ENCODE results near the gene AKR1A1.

Gene AKR1A1

DNA sequence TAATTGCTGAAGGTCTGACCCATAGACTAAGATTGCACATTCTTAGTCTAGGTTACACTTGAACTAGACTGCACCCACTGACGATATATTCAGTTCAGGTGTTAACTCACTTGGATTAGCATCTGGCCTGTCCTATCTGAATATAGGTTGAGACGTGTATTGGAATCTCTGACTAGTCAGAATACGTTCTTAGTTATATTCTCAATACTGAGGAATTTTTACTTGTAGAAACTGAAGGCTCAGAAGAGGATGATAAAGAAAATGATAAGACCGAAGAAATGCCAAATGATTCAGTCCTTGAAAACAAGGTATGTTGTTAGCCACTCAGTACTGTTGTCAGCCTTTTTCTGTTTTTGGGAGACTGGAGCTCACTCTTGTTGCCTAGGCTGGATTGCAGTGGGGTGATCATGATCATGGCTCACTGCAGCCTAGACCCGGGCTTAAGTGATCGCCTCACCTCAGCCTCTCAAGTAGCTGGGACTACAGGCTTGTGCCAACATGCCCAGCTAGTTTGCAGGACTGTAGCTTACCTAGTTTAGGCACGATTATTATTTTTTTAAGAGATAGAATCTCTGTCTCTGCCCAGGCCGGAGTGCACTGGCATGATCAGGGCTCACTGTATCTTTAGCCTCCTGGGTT lies 62.4 kb downstream of the AKR1A1 start:
- no peak overlapping the region for H3K27ac ChIP-seq
- H3K9me3 ChIP-seq (ENCODE audit: control insufficient read depth, low read length) = no peaks in the 10 kb centered on the region
- no peaks in the 10 kb centered on the region for H3K4me1 ChIP-seq
- H2AFZ ChIP-seq = no peak overlapping the region
- no peak overlapping the region for H3K4me3 ChIP-seq (ENCODE audit: low read depth, low read length)
- no peaks in the 10 kb centered on the region for H3K36me3 ChIP-seq (ENCODE audit: control insufficient read depth, insufficient read depth, low read length)
- TF ChIP-seq, protein P1, sequence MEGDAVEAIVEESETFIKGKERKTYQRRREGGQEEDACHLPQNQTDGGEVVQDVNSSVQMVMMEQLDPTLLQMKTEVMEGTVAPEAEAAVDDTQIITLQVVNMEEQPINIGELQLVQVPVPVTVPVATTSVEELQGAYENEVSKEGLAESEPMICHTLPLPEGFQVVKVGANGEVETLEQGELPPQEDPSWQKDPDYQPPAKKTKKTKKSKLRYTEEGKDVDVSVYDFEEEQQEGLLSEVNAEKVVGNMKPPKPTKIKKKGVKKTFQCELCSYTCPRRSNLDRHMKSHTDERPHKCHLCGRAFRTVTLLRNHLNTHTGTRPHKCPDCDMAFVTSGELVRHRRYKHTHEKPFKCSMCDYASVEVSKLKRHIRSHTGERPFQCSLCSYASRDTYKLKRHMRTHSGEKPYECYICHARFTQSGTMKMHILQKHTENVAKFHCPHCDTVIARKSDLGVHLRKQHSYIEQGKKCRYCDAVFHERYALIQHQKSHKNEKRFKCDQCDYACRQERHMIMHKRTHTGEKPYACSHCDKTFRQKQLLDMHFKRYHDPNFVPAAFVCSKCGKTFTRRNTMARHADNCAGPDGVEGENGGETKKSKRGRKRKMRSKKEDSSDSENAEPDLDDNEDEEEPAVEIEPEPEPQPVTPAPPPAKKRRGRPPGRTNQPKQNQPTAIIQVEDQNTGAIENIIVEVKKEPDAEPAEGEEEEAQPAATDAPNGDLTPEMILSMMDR (IDR thresholded peaks at IDR 0.05) = no peak
- no peak overlapping the region for H3K9ac ChIP-seq
- H3K79me2 ChIP-seq = no peaks in the 10 kb centered on the region
- H3K27me3 ChIP-seq (ENCODE audit: control insufficient read depth, insufficient read depth, low read length) = no peaks in the 10 kb centered on the region
- H3K4me2 ChIP-seq (ENCODE audit: low read length) = no peak overlapping the region

DNA sequence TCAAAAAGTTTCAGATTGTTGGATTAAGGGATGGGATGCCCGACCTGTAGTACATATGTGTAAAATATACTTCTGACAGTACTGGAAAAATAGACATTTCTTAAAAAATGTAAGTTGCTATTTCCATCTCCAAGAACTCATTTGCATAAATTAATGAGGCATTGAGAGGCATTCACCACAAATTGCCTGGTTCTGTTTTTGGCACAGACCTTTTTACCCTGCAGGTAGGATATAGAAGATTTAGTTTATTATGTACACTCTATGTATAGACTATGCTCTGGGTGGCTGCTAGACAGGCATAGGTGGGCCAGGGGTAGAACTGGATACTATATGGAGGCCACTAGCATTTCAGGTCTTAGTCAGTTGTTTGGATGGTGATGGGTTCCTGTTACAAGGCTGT lies 65.3 kb downstream of the AKR1A1 start:
- H2AFZ ChIP-seq = no peak overlapping the region
- H3K9me3 ChIP-seq (ENCODE audit: control insufficient read depth, low read length) = no peaks in the 10 kb centered on the region
- H3K79me2 ChIP-seq = no peaks in the 10 kb centered on the region
- TF ChIP-seq, protein P1 (IDR thresholded peaks at IDR 0.05) = no peak
- H3K27ac ChIP-seq = no peak overlapping the region
- H3K4me2 ChIP-seq (ENCODE audit: low read length) = no peak overlapping the region
- no peaks in the 10 kb centered on the region for H3K36me3 ChIP-seq (ENCODE audit: control insufficient read depth, insufficient read depth, low read length)
- H3K4me3 ChIP-seq (ENCODE audit: low read depth, low read length) = no peak overlapping the region
- H3K4me1 ChIP-seq = no peaks in the 10 kb centered on the region
- no peak overlapping the region for H3K9ac ChIP-seq
- H3K27me3 ChIP-seq (ENCODE audit: control insufficient read depth, insufficient read depth, low read length) = no peaks in the 10 kb centered on the region

DNA sequence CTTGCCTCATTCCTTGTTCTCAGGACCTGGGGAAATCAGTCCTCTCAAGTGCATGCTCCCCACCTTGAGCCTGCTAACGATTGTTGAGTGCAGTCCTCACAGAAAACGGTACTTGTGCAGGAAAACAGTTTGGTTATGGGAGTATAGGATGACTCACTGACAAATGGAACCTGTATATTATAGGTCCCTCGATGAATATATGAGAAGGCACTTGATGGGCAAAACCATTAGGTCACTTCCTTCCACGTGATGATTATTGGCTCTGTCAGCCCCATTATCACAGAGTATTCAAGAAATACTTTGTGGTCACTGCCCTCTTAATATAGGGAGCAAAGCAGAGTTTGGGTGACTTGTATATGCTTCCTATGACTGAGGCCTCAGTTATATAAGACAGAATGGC lies 67.0 kb downstream of the AKR1A1 start:
- no peak overlapping the region for H3K9ac ChIP-seq
- no peaks in the 10 kb centered on the region for H3K36me3 ChIP-seq (ENCODE audit: control insufficient read depth, insufficient read depth, low read length)
- H2AFZ ChIP-seq = no peak overlapping the region
- no peak overlapping the region for H3K4me2 ChIP-seq (ENCODE audit: low read length)
- TF ChIP-seq, protein P1 (IDR thresholded peaks at IDR 0.05) = no peak
- no peaks in the 10 kb centered on the region for H3K4me1 ChIP-seq
- no peak overlapping the region for H3K27ac ChIP-seq
- H3K27me3 ChIP-seq (ENCODE audit: control insufficient read depth, insufficient read depth, low read length) = no peaks in the 10 kb centered on the region
- H3K4me3 ChIP-seq (ENCODE audit: low read depth, low read length) = no peak overlapping the region
- H3K9me3 ChIP-seq (ENCODE audit: control insufficient read depth, low read length) = no peaks in the 10 kb centered on the region
- no peaks in the 10 kb centered on the region for H3K79me2 ChIP-seq

DNA sequence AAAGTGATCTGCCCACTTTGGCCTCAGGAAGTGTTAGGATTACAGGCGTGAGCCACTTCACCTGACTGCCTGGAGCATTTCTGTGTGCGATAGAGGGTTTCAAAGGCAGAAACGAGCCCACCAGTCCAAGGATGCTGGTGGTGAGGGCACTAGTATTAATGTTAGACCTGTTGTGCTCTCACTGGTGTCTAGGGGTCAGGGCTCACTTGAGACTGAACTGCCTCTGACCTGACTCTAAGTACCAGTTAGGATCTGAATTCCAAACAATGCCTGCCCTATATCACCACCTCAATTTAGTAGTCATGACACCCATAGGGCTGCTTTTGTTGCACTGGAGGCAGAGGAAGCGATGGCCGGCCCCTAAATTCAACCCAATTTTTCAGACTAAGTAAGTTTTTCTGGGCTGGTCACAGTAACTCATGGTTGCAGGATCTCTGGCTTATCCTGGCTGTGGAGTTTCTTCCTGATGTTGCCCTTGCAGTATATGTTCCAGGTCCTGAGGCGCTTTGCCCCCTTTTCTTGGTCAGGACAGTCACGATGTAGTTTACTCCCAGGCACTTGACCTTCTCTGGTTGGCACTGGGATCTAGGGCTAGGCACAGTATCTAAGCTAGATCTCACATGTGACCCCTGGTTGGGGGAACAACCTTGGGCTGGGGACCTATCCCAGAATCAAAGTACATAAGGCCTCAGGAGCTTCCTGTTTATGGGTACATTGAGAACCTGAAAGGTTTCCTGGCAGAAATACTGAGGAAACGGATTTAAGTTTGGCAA lies 68.7 kb downstream of the AKR1A1 start:
- no peaks in the 10 kb centered on the region for H3K4me1 ChIP-seq
- H3K4me2 ChIP-seq (ENCODE audit: low read length) = no peak overlapping the region
- no peak overlapping the region for H3K9ac ChIP-seq
- no peaks in the 10 kb centered on the region for H3K36me3 ChIP-seq (ENCODE audit: control insufficient read depth, insufficient read depth, low read length)
- no peak overlapping the region for H2AFZ ChIP-seq
- no peaks in the 10 kb centered on the region for H3K27me3 ChIP-seq (ENCODE audit: control insufficient read depth, insufficient read depth, low read length)
- H3K9me3 ChIP-seq (ENCODE audit: control insufficient read depth, low read length) = no peaks in the 10 kb centered on the region
- TF ChIP-seq, protein P1 (IDR thresholded peaks at IDR 0.05) = no peak
- no peak overlapping the region for H3K4me3 ChIP-seq (ENCODE audit: low read depth, low read length)
- no peaks in the 10 kb centered on the region for H3K79me2 ChIP-seq
- peak overlapping the region; percentile 15 for H3K27ac ChIP-seq
